Stimulated activated CD8-positive, alpha-beta memory T cell treated with anti-CD3 and anti-CD28 coated beads, Interleukin-15, amount 100 ng/mL, for 48 hours (primary cell): ENCODE measurements around the gene CNMD.
"Not testable (repeated sequence)": the region's sequence is repeated elsewhere in the genome, so short reads cannot be mapped to it uniquely, and the experiment has no call there.

Experiments used
- DNase-seq, 2 donors: peaks; one replicate each; pipeline ENCODE4 v3.0.0-alpha.2; 2020; ENCODE audit warnings: low read depth in 2 of 2

CNMD gene

GRCh38 chr13:52744842-52745375 lies 5.3 kb upstream of the CNMD start:
- DNase-seq = no peak

GRCh38 chr13:52743988-52744387 lies 4.4 kb upstream of the CNMD start:
- DNase-seq = no peak

GRCh38 chr13:52743569-52743968 lies 3.9 kb upstream of the CNMD start:
- DNase-seq = no peak

GRCh38 chr13:52738719-52739467 lies 727 bp downstream of the CNMD start:
- peak; percentile 9 to 12 for DNase-seq

GRCh38 chr13:52737965-52738364 lies 1.7 kb downstream of the CNMD start:
- DNase-seq = no peak

GRCh38 chr13:52737451-52737850 lies 2.2 kb downstream of the CNMD start:
- no peak for DNase-seq

GRCh38 chr13:52736891-52737290 lies 2.7 kb downstream of the CNMD start:
- DNase-seq = no peak

GRCh38 chr13:52734075-52734623 lies 5.5 kb downstream of the CNMD start:
- no peak for DNase-seq

- no peak for DNase-seq
Observed at GRCh38 chr13:52726258-52726657, 13.4 kb downstream of the CNMD start.

GRCh38 chr13:52725302-52725701 lies 14.3 kb downstream of the CNMD start:
- DNase-seq = no peak

- DNase-seq = no peak
Observed at GRCh38 chr13:52723181-52723580, 16.4 kb downstream of the CNMD start.

- DNase-seq = not testable (repeated sequence)
Observed at GRCh38 chr13:52721356-52721755, 18.3 kb downstream of the CNMD start.

- DNase-seq = not testable (repeated sequence)
Observed at GRCh38 chr13:52720904-52721303, 18.7 kb downstream of the CNMD start.

GRCh38 chr13:52713894-52714293 lies 25.7 kb downstream of the CNMD start:
- no peak for DNase-seq

- no peak for DNase-seq
Observed at GRCh38 chr13:52712385-52712784, 27.2 kb downstream of the CNMD start.

GRCh38 chr13:52711286-52711685 lies 28.3 kb downstream of the CNMD start:
- no peak for DNase-seq

- DNase-seq = not testable (repeated sequence)
Observed at GRCh38 chr13:52708266-52708665, 31.4 kb downstream of the CNMD start.

- DNase-seq = no peak
Observed at GRCh38 chr13:52707375-52707774, 32.2 kb downstream of the CNMD start.

GRCh38 chr13:52706081-52706480 lies 33.5 kb downstream of the CNMD start:
- no peak for DNase-seq

- no peak for DNase-seq
Observed at GRCh38 chr13:52703482-52703881, 36.1 kb downstream of the CNMD start.

- no peak for DNase-seq
Observed at GRCh38 chr13:52701728-52702465, 37.7 kb downstream of the CNMD start.

- DNase-seq = no peak
Observed at GRCh38 chr13:52696566-52696965, 43.1 kb downstream of the CNMD start.

- peak in 1 of 2 donors; percentile 5 for DNase-seq
Observed at GRCh38 chr13:52695856-52696255, 43.8 kb downstream of the CNMD start.
